Breast epithelium (tissue), 3 donors: ENCODE data around the gene GTF2H4.

Experiments
- POLR2A ChIP-seq: fragments of 450-650 bp; IDR thresholded peaks from one replicate; pipeline ENCODE4 v1.6.1; 2016; ENCODE audit warnings: antibody characterized with exemption, mild to moderate bottlenecking, moderate library complexity
- TF ChIP-seq, protein P1 (sequence below), 3 donors: fragments of 450-650 bp; IDR thresholded peaks; one replicate each; pipeline ENCODE4 v1.5.1; 2016 to 2017; ENCODE audit warnings: antibody characterized with exemption in 3 of 3, mild to moderate bottlenecking in 3 of 3, moderate library complexity in 3 of 3

DNA sequence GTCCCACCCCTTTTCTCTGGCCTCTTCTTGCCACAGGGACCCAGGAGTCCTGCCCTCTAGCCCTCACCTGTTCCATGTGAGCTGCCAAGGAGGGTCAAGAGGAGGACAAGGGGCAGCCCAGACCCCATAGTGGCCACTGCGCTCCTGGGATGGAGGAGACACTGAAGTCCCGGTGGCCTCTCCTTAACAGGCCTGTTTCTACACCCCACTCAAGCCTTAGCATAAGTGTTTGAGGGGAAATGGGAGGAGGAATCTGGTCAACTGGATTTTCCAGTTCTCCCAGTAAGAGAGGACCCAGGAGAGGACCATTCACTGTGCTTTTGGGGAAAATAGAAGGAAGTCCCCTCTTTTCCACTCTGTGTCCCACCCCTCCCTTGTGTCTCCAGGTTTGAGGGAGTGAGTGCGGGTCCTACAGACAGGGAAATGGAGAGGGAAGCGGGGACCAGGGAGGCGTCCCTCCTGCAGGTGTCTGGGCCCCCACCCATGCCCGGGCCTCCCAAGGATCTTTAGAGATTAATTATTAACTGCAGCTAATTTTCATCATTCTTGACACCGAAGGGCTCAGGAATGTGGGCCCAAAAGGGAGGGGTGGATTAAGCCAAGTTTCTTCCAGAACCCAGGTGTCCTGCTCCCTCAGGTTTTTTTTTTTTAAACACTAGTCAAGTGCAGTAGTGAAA, 24.1 kb downstream of the GTF2H4 start, which contains the start of gene SFTA2:
- TF ChIP-seq POLR2A: no peak
- TF ChIP-seq, protein P1, sequence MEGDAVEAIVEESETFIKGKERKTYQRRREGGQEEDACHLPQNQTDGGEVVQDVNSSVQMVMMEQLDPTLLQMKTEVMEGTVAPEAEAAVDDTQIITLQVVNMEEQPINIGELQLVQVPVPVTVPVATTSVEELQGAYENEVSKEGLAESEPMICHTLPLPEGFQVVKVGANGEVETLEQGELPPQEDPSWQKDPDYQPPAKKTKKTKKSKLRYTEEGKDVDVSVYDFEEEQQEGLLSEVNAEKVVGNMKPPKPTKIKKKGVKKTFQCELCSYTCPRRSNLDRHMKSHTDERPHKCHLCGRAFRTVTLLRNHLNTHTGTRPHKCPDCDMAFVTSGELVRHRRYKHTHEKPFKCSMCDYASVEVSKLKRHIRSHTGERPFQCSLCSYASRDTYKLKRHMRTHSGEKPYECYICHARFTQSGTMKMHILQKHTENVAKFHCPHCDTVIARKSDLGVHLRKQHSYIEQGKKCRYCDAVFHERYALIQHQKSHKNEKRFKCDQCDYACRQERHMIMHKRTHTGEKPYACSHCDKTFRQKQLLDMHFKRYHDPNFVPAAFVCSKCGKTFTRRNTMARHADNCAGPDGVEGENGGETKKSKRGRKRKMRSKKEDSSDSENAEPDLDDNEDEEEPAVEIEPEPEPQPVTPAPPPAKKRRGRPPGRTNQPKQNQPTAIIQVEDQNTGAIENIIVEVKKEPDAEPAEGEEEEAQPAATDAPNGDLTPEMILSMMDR (IDR thresholded peaks at IDR 0.05): no peak
